HG03139 (cell line): ENCODE data around the gene ENOX2.

Experiments used
- ATAC-seq: cut with Tn5 transposase; IDR thresholded peaks from one replicate; pipeline ENCODE4 v1.9.1; 2021; ENCODE audit not compliant: unreplicated experiment

ENOX2 gene

GRCh38 chrX:130704053-130705038, 198.7 kb downstream of the ENOX2 start:
- ATAC-seq: no peak

- ATAC-seq: no peak
Measured at GRCh38 chrX:130702867-130703707, 199.9 kb downstream of the ENOX2 start.

GRCh38 chrX:130700629-130701028, 202.4 kb downstream of the ENOX2 start:
- no peak for ATAC-seq

GRCh38 chrX:130699618-130700017, 203.4 kb downstream of the ENOX2 start:
- ATAC-seq: no peak

- no peak for ATAC-seq
Measured at GRCh38 chrX:130696542-130696941, 206.5 kb downstream of the ENOX2 start.

GRCh38 chrX:130695931-130696330, 207.1 kb downstream of the ENOX2 start:
- ATAC-seq: no peak

GRCh38 chrX:130694983-130695382, 208.0 kb downstream of the ENOX2 start:
- ATAC-seq: no peak

GRCh38 chrX:130691576-130691975, 211.4 kb downstream of the ENOX2 start:
- ATAC-seq: no peak

GRCh38 chrX:130688360-130688759, 214.6 kb downstream of the ENOX2 start:
- ATAC-seq: no peak

- no peak for ATAC-seq
Measured at GRCh38 chrX:130682990-130683389, 220.0 kb downstream of the ENOX2 start.

- no peak for ATAC-seq
Measured at GRCh38 chrX:130680164-130681035, 222.6 kb downstream of the ENOX2 start.

GRCh38 chrX:130676861-130677260, 226.1 kb downstream of the ENOX2 start:
- ATAC-seq: no peak

GRCh38 chrX:130672214-130672613, 230.8 kb downstream of the ENOX2 start:
- ATAC-seq: no peak

GRCh38 chrX:130669233-130669632, 233.8 kb downstream of the ENOX2 start:
- no peak for ATAC-seq

- no peak for ATAC-seq
Measured at GRCh38 chrX:130665263-130665662, 237.7 kb downstream of the ENOX2 start.

GRCh38 chrX:130658310-130658709, 244.7 kb downstream of the ENOX2 start:
- ATAC-seq: no peak

- ATAC-seq: no peak
Measured at GRCh38 chrX:130654409-130654950, 248.5 kb downstream of the ENOX2 start.

GRCh38 chrX:130652824-130653578, 250.0 kb downstream of the ENOX2 start:
- no peak for ATAC-seq

GRCh38 chrX:130649738-130650137, 253.3 kb downstream of the ENOX2 start:
- no peak for ATAC-seq

- no peak for ATAC-seq
Measured at GRCh38 chrX:130647468-130647867, 255.5 kb downstream of the ENOX2 start.
